SJCRH30 (cell line): ENCODE data around the gene TMEM191C. TPM values are rescaled to one million over a fixed set of nuclear protein-coding genes. Genes with fewer than 3 reads are reported as not detected.
"Not testable (repeated sequence)": the region's sequence is repeated elsewhere in the genome, so short reads cannot be mapped to it uniquely, and the experiment has no call there.

Experiments
- DNase-seq, 2 experiments: peaks; one replicate each; pipeline ENCODE4 v3.0.0-alpha.2; 2015 to 2020
- H3K27ac ChIP-seq: fragments of 250-450 bp; sonication (Bioruptor Pico); 2 replicates; pipeline ENCODE4 v1.5.1; 2020; ENCODE audit warnings: mild to moderate bottlenecking, moderate library complexity
- H3K27me3 ChIP-seq: fragments of 250-450 bp; sonication (Bioruptor Pico); 2 replicates; pipeline ENCODE4 v1.5.1; 2020; ENCODE audit warnings: mild to moderate bottlenecking, moderate library complexity
- H3K36me3 ChIP-seq: fragments of 250-450 bp; sonication (Bioruptor Pico); 2 replicates; pipeline ENCODE4 v1.5.1; 2020; ENCODE audit warnings: mild to moderate bottlenecking, moderate library complexity
- H3K4me1 ChIP-seq: fragments of 250-450 bp; sonication (Bioruptor Pico); 2 replicates; pipeline ENCODE4 v1.5.1; 2020; ENCODE audit warnings: mild to moderate bottlenecking, moderate library complexity
- H3K4me3 ChIP-seq: fragments of 250-450 bp; sonication (Bioruptor Pico); 2 replicates; pipeline ENCODE4 v1.5.1; 2020; ENCODE audit warnings: mild to moderate bottlenecking, moderate library complexity
- H3K9me3 ChIP-seq: fragments of 250-450 bp; sonication (Bioruptor Pico); replicated peaks from 2 replicates; pipeline ENCODE4 v1.5.1; 2020; ENCODE audit warnings: mild to moderate bottlenecking, moderate library complexity
- total RNA-seq: library from RNA; depleted of rRNA; stranded (reverse); fragments of >200 nt; shearing (Covaris generic); gene quantifications from 2 replicates; pipeline ENCODE4 v1.2.3, GENCODE V29; 2014

Gene TMEM191C
- total RNA-seq, 1 experiment from 2014 or later = 0.67 TPM

DNA sequence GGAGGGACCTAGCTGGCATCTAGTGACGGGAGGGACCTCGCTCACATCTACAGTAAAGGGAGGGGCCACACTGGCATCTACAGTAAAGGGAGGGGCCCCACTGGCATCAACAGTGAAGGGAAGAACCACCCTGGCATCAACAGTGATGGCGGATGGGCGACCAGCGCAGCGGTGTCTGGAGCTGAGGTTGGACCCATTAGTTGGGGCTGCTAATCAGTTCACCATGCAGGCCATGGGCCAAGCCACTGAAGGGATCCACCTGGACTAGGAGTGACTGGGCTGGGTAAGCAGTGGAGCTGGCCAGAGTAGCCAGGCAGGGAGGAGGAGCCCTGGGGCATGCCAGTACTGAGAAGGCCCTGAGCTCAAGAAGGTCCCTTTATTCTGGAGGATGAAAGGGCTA lies 23.4 kb downstream of the TMEM191C start:
- not testable (repeated sequence) for H3K27ac ChIP-seq, H3K27me3 ChIP-seq, H3K9me3 ChIP-seq, H3K4me3 ChIP-seq, H3K4me1 ChIP-seq, H3K36me3 ChIP-seq, DNase-seq

DNA sequence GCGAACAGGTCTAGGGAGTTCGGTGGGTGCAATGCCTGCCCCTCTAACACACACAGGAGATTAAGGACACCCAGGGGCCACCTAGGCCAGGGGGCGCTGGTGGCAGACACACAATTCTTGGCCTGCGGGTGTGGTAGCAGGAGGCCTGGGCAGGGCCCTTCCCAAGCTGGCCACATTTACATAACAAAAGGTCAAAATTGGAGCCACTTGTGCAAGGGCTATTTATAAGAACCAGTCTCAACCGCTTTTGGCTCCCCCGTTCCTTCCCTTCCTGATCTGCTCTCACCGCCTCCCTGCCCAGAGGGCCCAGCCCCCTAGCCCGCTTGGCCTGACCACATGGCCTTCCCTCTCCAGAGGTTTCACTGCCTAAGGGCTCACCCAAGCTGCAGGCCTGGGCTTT lies 25.1 kb downstream of the TMEM191C start:
- not testable (repeated sequence) for H3K27ac ChIP-seq, H3K4me1 ChIP-seq, H3K27me3 ChIP-seq, H3K9me3 ChIP-seq, DNase-seq, H3K4me3 ChIP-seq, H3K36me3 ChIP-seq

DNA sequence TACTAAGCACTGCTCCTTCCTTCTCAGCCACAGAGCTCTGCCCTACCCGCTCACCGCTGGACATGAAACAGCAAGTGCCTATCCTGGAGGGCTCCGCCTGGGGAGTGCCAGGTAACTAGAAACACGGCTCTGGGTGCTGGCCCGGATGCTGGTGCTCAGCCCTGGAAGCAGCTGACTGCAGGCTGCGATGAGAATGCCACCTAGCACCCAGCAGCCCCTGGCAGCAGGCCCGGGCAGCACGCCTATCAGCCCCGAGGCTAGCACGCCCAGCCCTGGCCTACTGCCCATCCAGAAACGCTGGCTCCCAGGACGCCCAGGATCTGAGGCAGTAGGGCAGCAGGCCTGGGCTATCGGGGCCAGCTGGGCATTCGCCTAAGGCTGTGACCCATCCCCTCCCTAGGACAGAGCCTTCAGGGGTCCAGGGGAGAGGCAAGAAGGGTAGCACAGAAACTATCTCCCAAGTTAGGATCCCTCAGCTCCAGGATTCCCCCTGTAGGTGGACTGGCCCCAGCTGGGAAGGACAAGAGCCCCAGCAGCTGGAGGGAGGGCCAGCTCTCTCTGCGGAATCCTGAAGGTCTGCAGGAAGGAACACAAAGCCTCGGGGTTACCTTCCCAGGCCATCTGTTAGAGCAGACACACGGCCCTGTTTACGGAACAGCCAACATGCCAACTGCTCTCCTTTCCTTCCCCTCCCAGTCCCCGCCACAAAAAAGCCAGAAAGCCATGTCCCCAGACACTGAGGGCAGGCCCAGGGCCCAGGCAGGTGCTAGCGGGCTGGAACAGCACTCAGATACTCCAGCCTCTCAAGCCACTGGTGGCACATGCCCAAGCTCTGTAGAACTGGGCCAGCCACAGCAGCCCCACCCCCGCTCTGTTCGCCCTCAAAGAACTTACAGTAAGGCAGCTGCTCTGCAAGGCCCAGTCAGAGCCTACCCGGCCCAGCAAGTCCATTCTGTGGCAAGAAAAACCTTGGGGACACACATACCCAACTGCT lies 26.9 kb downstream of the TMEM191C start:
- not testable (repeated sequence) for H3K27ac ChIP-seq, H3K4me1 ChIP-seq, H3K36me3 ChIP-seq, H3K27me3 ChIP-seq, H3K4me3 ChIP-seq, H3K9me3 ChIP-seq, DNase-seq

- H3K4me3 ChIP-seq, H3K9me3 ChIP-seq, H3K36me3 ChIP-seq, DNase-seq, H3K4me1 ChIP-seq, H3K27ac ChIP-seq, H3K27me3 ChIP-seq: not testable (repeated sequence)
These were observed 30.8 kb downstream of the TMEM191C start for GRCh38 chr22:21497984-21498383.

DNA sequence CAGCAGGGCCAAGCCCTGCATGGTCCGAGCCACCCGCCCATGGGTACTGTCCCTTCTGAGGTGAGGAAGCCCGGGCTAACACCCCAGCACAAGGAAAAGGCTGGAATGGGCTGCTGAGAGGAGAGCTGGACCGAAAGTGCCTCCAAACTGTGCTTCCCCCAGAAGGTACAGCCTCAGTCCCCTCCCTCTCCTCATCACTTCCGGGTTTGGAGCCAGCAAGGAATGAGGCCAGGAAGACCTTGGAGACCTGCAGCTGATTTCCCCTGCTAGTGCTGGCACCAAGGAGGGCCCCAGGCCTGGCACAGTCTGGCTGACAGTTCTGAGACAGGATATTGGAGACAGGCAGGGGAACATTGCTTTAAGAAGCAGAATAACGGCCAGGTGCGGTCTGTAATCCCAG lies 31.3 kb downstream of the TMEM191C start:
- not testable (repeated sequence) for H3K4me1 ChIP-seq, H3K36me3 ChIP-seq, H3K27ac ChIP-seq, H3K9me3 ChIP-seq, H3K4me3 ChIP-seq, DNase-seq, H3K27me3 ChIP-seq

DNA sequence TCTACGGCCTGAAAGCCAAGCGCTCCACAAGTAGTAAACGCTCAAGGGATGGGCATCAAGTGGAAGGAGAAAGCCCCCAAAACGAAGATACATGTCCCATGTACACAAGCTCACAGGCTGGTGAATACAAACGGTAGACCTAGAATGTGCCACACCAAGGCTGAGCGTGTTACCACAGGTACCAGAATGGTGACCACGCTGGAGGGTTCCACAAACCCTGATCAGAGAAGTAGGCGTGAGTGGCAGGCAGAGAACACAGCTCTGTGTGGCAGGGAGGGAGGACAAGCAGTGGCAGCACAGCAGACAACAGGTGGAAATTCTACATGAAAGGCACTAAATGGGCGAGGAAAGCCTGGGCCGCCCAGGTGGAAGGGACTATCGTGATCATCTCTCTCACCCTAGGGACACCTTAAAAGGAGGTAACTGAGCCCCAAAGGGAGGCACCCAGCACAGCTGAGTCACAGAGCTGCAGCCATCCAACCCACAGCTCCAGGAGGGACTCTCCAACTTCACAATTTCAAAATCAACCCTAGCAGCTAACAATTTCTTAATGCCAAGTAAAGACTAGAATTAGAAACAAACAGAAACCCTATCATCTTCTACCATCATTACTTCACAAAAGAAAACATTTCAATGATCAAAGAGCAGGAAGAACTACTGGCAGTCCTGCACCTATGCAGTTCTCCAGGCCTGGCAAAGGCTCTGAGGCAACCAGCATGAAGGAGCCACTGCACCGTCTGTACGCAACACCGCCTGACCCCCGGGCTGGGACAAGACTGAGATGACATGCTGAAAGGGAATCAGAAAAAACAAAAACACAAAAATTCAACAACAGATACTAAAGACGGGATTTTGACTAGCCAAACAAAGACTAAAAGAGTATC lies 32.7 kb downstream of the TMEM191C start:
- DNase-seq, H3K27ac ChIP-seq, H3K4me3 ChIP-seq, H3K27me3 ChIP-seq, H3K36me3 ChIP-seq, H3K9me3 ChIP-seq, H3K4me1 ChIP-seq: not testable (repeated sequence)

DNA sequence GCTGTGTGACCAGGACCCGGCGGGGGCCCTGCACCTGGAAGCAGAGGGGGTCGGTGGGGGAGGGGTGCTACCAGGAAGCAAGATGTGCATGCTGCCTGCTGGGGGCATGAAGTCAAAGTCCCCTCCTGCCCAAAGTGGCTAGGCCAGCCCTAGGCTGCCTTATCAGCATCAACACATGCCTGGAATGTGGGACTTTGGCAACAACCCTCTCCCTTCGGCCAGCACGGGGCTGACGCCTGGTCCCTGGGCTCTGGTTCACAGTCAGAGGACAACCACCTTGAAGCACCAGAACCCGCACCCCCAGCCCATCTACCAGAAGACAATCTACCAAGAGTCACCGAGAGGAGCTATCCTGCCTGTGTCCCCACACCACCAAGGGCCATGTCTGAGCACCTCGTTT lies 43.2 kb downstream of the TMEM191C start:
- H3K4me1 ChIP-seq, H3K36me3 ChIP-seq, H3K9me3 ChIP-seq, H3K4me3 ChIP-seq, H3K27me3 ChIP-seq, DNase-seq, H3K27ac ChIP-seq: not testable (repeated sequence)

- not testable (repeated sequence) for H3K4me3 ChIP-seq, H3K36me3 ChIP-seq, H3K9me3 ChIP-seq, DNase-seq, H3K27me3 ChIP-seq, H3K27ac ChIP-seq, H3K4me1 ChIP-seq
These were observed 44.8 kb downstream of the TMEM191C start for GRCh38 chr22:21512022-21512421.

GRCh38 chr22:21514117-21514516 lies 46.9 kb downstream of the TMEM191C start:
- not testable (repeated sequence) for H3K4me3 ChIP-seq, H3K27ac ChIP-seq, H3K4me1 ChIP-seq, H3K36me3 ChIP-seq, DNase-seq, H3K9me3 ChIP-seq, H3K27me3 ChIP-seq

DNA sequence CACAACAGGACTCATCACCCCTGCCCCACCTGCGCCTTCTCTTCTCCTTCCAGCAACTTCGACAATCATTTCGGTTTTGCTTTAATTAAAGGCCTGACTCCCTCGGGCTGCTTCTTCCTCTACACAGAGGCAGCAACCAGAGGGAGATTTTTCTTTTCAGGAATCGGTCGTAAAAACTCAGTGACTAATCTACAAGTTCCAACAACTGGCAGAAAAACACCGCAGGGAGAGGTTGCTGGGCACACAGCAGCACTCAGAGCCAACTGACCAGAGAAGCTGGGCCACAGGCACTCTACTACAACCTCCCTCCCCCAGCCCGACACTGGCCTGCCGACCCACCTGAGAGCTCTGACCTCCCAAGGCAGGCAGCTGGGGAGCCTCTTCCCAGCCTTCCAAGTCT lies 48.0 kb downstream of the TMEM191C start:
- H3K9me3 ChIP-seq, H3K4me1 ChIP-seq, DNase-seq, H3K27me3 ChIP-seq, H3K27ac ChIP-seq, H3K4me3 ChIP-seq, H3K36me3 ChIP-seq: not testable (repeated sequence)

- DNase-seq, H3K27me3 ChIP-seq, H3K27ac ChIP-seq, H3K4me3 ChIP-seq, H3K4me1 ChIP-seq, H3K36me3 ChIP-seq, H3K9me3 ChIP-seq: not testable (repeated sequence)
These were observed 49.3 kb downstream of the TMEM191C start for GRCh38 chr22:21516522-21516921.

DNA sequence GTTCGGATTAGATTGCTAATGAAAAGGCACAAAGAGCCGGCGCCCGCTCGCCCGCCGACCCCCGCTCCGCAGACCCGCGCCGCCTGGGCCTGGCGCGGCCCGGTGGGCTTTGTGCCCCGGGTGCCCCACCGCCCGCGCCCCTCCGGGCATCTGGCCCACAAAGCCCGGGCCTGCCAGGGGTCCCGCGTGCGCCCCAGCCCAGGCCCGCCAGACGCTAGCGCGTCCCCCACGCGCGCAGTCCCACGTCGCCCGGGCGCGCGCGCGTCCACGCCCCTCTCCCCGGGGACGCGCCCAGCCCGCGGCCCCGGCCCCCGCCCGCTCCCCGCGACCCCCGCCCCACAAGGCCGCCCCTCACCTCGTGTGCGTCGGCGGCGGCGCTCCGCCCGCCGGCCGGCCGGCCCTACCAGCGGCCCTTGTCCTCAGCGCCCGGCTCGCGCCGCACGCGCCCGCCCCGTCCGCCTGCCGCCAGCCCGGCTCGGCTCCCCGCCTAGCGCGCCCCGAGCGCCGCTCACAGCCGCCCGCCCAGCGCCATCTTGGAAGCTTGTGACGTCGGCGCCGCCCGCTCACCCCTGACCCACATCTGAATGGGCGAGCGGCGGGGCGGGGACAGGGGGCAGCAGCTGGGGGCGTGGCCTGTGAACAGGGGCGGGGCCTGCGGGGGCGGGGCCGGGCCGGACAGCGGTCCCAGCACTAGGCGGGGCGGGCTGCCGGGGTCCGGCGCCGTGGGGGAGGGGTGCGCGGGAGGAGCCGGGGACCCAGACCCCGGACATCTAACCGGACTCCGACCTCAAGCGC lies 50.0 kb downstream of the TMEM191C start:
- H3K4me1 ChIP-seq, H3K27ac ChIP-seq, H3K9me3 ChIP-seq, H3K27me3 ChIP-seq, H3K36me3 ChIP-seq, H3K4me3 ChIP-seq, DNase-seq: not testable (repeated sequence)
